ENCODE data around the gene RSL1D1. TPM values are rescaled to one million over a fixed set of nuclear protein-coding genes. Genes with fewer than 3 reads are reported as not detected.
"Not testable (repeated sequence)": the region's sequence is repeated elsewhere in the genome, so short reads cannot be mapped to it uniquely, and the experiment has no call there.

The RSL1D1 gene
- polyA plus RNA-seq, 4 donors, result 53.0 to 243 (median 97.9) TPM

DNA sequence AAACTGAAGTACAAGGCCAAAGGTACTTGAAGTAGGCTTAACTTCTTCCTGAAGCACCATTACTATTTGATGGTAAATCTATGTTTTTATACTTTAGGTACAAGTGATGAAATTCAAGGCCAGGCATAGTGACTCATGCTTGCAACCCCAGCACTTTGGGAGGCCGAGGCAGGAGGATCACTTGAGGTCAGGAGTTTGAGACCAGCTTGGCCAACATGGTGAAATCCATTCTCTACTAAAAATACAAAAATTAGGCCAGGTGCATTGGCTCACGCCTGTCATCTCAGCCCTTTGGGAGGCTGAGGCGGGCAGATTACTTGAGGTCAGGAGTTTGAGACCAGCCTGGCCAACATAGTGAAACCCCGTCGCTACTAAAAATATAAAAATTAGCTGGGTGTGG, 27.7 kb downstream of the RSL1D1 start:
- not testable (repeated sequence) for H3K4me1 ChIP-seq (ENCODE audit: control insufficient read depth in 3 of 3, insufficient read depth in 2 of 3, low read depth in 1 of 3, low read length in 2 of 3); H3K27me3 ChIP-seq (ENCODE audit: control insufficient read depth in 3 of 3, insufficient read depth in 3 of 3, low read length in 3 of 3); H3K36me3 ChIP-seq (ENCODE audit: control insufficient read depth in 3 of 3, insufficient read depth in 2 of 3, low read depth in 1 of 3, low read length in 3 of 3); H3K4me3 ChIP-seq (ENCODE audit: low read depth in 1 of 3, low read length in 3 of 3); H3K9me3 ChIP-seq (ENCODE audit: control insufficient read depth in 2 of 2, insufficient read depth in 1 of 2, low read depth in 1 of 2, low read length in 1 of 2); FAIRE-seq; DNase-seq; H3K27ac ChIP-seq (ENCODE audit: low read depth in 1 of 3, low read length in 2 of 3)
- 94% methylated on average over 5 of the region's 5 CpGs for WGBS, 3 donors

GRCh38 chr16:11819798-11820197, 31.5 kb downstream of the RSL1D1 start:
- H3K27me3 ChIP-seq (ENCODE audit: control insufficient read depth in 3 of 3, insufficient read depth in 3 of 3, low read length in 3 of 3), result no peaks in the 10 kb centered on the region
- WGBS, 3 donors, result 25 to 61% (median 36%) methylated on average over 10 of the region's 10 CpGs
- peaks cover 0 to 3% of the 10 kb centered on the region in 2 donors for H3K9me3 ChIP-seq (ENCODE audit: control insufficient read depth in 2 of 2, insufficient read depth in 1 of 2, low read depth in 1 of 2, low read length in 1 of 2)
- H3K36me3 ChIP-seq (ENCODE audit: control insufficient read depth in 3 of 3, insufficient read depth in 2 of 3, low read depth in 1 of 3, low read length in 3 of 3), result no peaks in the 10 kb centered on the region
- H3K4me3 ChIP-seq (ENCODE audit: low read depth in 1 of 3, low read length in 3 of 3), result no peak overlapping the region
- FAIRE-seq (no peak), DNase-seq (peak; percentile 25 to 93)
- no peaks in the 10 kb centered on the region for H3K4me1 ChIP-seq (ENCODE audit: control insufficient read depth in 3 of 3, insufficient read depth in 2 of 3, low read depth in 1 of 3, low read length in 2 of 3)
- H3K27ac ChIP-seq (ENCODE audit: low read depth in 1 of 3, low read length in 2 of 3), result peak overlapping the region in 1 of 3 donors; percentile 46

GRCh38 chr16:11818970-11819369, 32.4 kb downstream of the RSL1D1 start:
- not testable (repeated sequence) for H3K4me3 ChIP-seq (ENCODE audit: low read depth in 1 of 3, low read length in 3 of 3); H3K27me3 ChIP-seq (ENCODE audit: control insufficient read depth in 3 of 3, insufficient read depth in 3 of 3, low read length in 3 of 3); H3K27ac ChIP-seq (ENCODE audit: low read depth in 1 of 3, low read length in 2 of 3); H3K36me3 ChIP-seq (ENCODE audit: control insufficient read depth in 3 of 3, insufficient read depth in 2 of 3, low read depth in 1 of 3, low read length in 3 of 3); H3K9me3 ChIP-seq (ENCODE audit: control insufficient read depth in 2 of 2, insufficient read depth in 1 of 2, low read depth in 1 of 2, low read length in 1 of 2); H3K4me1 ChIP-seq (ENCODE audit: control insufficient read depth in 3 of 3, insufficient read depth in 2 of 3, low read depth in 1 of 3, low read length in 2 of 3); FAIRE-seq; DNase-seq
- WGBS, 3 donors, result 91 to 93% (median 92%) methylated on average over 13 of the region's 13 CpGs

GRCh38 chr16:11816123-11816522, 35.2 kb downstream of the RSL1D1 start:
- 82 to 96% (median 90%) methylated on average over 5 of the region's 5 CpGs for WGBS, 3 donors
- Histone ChIP-seq H3K4me1 (ENCODE audit: control insufficient read depth in 3 of 3, insufficient read depth in 2 of 3, low read depth in 1 of 3, low read length in 2 of 3) (no peaks in the 10 kb centered on the region), H3K27ac (ENCODE audit: low read depth in 1 of 3, low read length in 2 of 3) (no peak overlapping the region), H3K9me3 (ENCODE audit: control insufficient read depth in 2 of 2, insufficient read depth in 1 of 2, low read depth in 1 of 2, low read length in 1 of 2) (no peaks in the 10 kb centered on the region), H3K27me3 (ENCODE audit: control insufficient read depth in 3 of 3, insufficient read depth in 3 of 3, low read length in 3 of 3) (no peaks in the 10 kb centered on the region), H3K4me3 (ENCODE audit: low read depth in 1 of 3, low read length in 3 of 3) (no peak overlapping the region), H3K36me3 (ENCODE audit: control insufficient read depth in 3 of 3, insufficient read depth in 2 of 3, low read depth in 1 of 3, low read length in 3 of 3) (no peaks in the 10 kb centered on the region)
- FAIRE-seq (no peak), DNase-seq (no peak)

DNA sequence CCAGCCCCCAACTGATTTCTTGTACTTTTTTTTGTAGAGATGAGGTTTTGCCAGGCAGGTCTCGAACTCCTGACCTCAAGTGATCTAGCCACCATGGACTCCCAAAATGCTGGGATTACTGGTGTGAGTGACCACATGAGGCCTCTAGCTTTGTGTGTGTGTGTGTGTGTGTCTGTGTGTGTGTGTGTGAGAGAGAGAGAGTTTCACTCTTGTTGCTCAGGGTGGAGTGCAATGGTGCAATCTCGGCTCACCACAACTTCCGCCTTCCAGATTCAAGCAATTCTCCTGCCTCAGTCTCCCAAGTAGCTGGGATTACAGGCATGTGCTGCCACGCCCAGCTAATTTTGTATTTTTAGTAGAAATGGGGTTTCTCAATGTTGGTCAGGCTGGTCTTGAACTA, 36.5 kb downstream of the RSL1D1 start:
- not testable (repeated sequence) for H3K36me3 ChIP-seq (ENCODE audit: control insufficient read depth in 3 of 3, insufficient read depth in 2 of 3, low read depth in 1 of 3, low read length in 3 of 3); H3K9me3 ChIP-seq (ENCODE audit: control insufficient read depth in 2 of 2, insufficient read depth in 1 of 2, low read depth in 1 of 2, low read length in 1 of 2); FAIRE-seq; H3K4me1 ChIP-seq (ENCODE audit: control insufficient read depth in 3 of 3, insufficient read depth in 2 of 3, low read depth in 1 of 3, low read length in 2 of 3); DNase-seq; H3K27ac ChIP-seq (ENCODE audit: low read depth in 1 of 3, low read length in 2 of 3); H3K27me3 ChIP-seq (ENCODE audit: control insufficient read depth in 3 of 3, insufficient read depth in 3 of 3, low read length in 3 of 3); H3K4me3 ChIP-seq (ENCODE audit: low read depth in 1 of 3, low read length in 3 of 3)
- 79 to 92% (median 87%) methylated on average over 4 of the region's 4 CpGs for WGBS, 3 donors

GRCh38 chr16:11806721-11807120, 44.6 kb downstream of the RSL1D1 start:
- Histone ChIP-seq H3K36me3 (ENCODE audit: control insufficient read depth in 3 of 3, insufficient read depth in 2 of 3, low read depth in 1 of 3, low read length in 3 of 3) (no peaks in the 10 kb centered on the region), H3K4me3 (ENCODE audit: low read depth in 1 of 3, low read length in 3 of 3) (no peak overlapping the region), H3K27me3 (ENCODE audit: control insufficient read depth in 3 of 3, insufficient read depth in 3 of 3, low read length in 3 of 3) (no peaks in the 10 kb centered on the region), H3K9me3 (ENCODE audit: control insufficient read depth in 2 of 2, insufficient read depth in 1 of 2, low read depth in 1 of 2, low read length in 1 of 2) (no peaks in the 10 kb centered on the region), H3K4me1 (ENCODE audit: control insufficient read depth in 3 of 3, insufficient read depth in 2 of 3, low read depth in 1 of 3, low read length in 2 of 3) (no peaks in the 10 kb centered on the region), H3K27ac (ENCODE audit: low read depth in 1 of 3, low read length in 2 of 3) (no peak overlapping the region)
- 47 to 63% (median 58%) methylated on average over 8 of the region's 8 CpGs for WGBS, 3 donors
- DNase-seq (no peak), FAIRE-seq (no peak)

GRCh38 chr16:11805556-11805955, 45.8 kb downstream of the RSL1D1 start:
- FAIRE-seq (no peak), DNase-seq (no peak)
- Histone ChIP-seq H3K4me3 (ENCODE audit: low read depth in 1 of 3, low read length in 3 of 3) (no peak overlapping the region), H3K9me3 (ENCODE audit: control insufficient read depth in 2 of 2, insufficient read depth in 1 of 2, low read depth in 1 of 2, low read length in 1 of 2) (no peaks in the 10 kb centered on the region), H3K36me3 (ENCODE audit: control insufficient read depth in 3 of 3, insufficient read depth in 2 of 3, low read depth in 1 of 3, low read length in 3 of 3) (no peaks in the 10 kb centered on the region), H3K4me1 (ENCODE audit: control insufficient read depth in 3 of 3, insufficient read depth in 2 of 3, low read depth in 1 of 3, low read length in 2 of 3) (no peaks in the 10 kb centered on the region), H3K27ac (ENCODE audit: low read depth in 1 of 3, low read length in 2 of 3) (no peak overlapping the region), H3K27me3 (ENCODE audit: control insufficient read depth in 3 of 3, insufficient read depth in 3 of 3, low read length in 3 of 3) (no peaks in the 10 kb centered on the region)
- 82 to 88% (median 86%) methylated on average over 3 of the region's 3 CpGs for WGBS, 3 donors

GRCh38 chr16:11801481-11802021, 49.8 kb downstream of the RSL1D1 start:
- Histone ChIP-seq H3K36me3 (ENCODE audit: control insufficient read depth in 3 of 3, insufficient read depth in 2 of 3, low read depth in 1 of 3, low read length in 3 of 3) (no peaks in the 10 kb centered on the region), H3K4me1 (ENCODE audit: control insufficient read depth in 3 of 3, insufficient read depth in 2 of 3, low read depth in 1 of 3, low read length in 2 of 3) (peaks cover 0 to 14% (median 0%) of the 10 kb centered on the region in 3 donors), H3K9me3 (ENCODE audit: control insufficient read depth in 2 of 2, insufficient read depth in 1 of 2, low read depth in 1 of 2, low read length in 1 of 2) (no peaks in the 10 kb centered on the region), H3K27me3 (ENCODE audit: control insufficient read depth in 3 of 3, insufficient read depth in 3 of 3, low read length in 3 of 3) (no peaks in the 10 kb centered on the region), H3K4me3 (ENCODE audit: low read depth in 1 of 3, low read length in 3 of 3) (no peak overlapping the region), H3K27ac (ENCODE audit: low read depth in 1 of 3, low read length in 2 of 3) (no peak overlapping the region)
- WGBS, 3 donors, result 90 to 97% (median 97%) methylated on average over 3 of the region's 3 CpGs
- DNase-seq (no peak), FAIRE-seq (no peak)

DNA sequence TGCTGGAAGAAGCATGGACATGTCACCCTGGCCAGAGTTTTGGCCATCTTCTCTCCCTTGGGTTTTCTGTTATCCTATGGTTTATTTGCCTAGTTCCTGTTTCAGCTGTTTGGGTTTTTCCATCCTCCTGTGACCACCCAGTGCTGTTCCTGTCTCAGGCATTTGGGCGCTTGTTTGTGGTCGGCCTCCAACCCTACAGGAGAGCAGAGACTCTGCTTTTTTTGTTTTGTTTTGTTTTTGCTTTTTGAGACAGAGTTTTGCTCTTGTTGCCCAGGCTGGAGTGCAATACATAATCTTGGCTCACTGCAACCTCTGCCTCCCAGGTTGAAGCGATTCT, 51.0 kb downstream of the RSL1D1 start:
- FAIRE-seq (no peak), DNase-seq (no peak)
- Histone ChIP-seq H3K27ac (ENCODE audit: low read depth in 1 of 3, low read length in 2 of 3) (peak overlapping the region in 1 of 3 donors; percentile 24), H3K9me3 (ENCODE audit: control insufficient read depth in 2 of 2, insufficient read depth in 1 of 2, low read depth in 1 of 2, low read length in 1 of 2) (no peaks in the 10 kb centered on the region), H3K4me3 (ENCODE audit: low read depth in 1 of 3, low read length in 3 of 3) (no peak overlapping the region), H3K4me1 (ENCODE audit: control insufficient read depth in 3 of 3, insufficient read depth in 2 of 3, low read depth in 1 of 3, low read length in 2 of 3) (peaks cover 0 to 14% (median 6%) of the 10 kb centered on the region in 3 donors), H3K27me3 (ENCODE audit: control insufficient read depth in 3 of 3, insufficient read depth in 3 of 3, low read length in 3 of 3) (no peaks in the 10 kb centered on the region), H3K36me3 (ENCODE audit: control insufficient read depth in 3 of 3, insufficient read depth in 2 of 3, low read depth in 1 of 3, low read length in 3 of 3) (peaks cover 0 to 5% (median 0%) of the 10 kb centered on the region in 3 donors)
- WGBS, 3 donors, result 83 to 95% (median 90%) methylated on average over 3 of the region's 3 CpGs

All from small intestine (tissue), 7 donors.